IgD-negative memory B cell (primary cell): ENCODE results near the gene NFATC3. TPM values are rescaled to one million over a fixed set of nuclear protein-coding genes. Genes with fewer than 3 reads are reported as not detected.

ENCODE experiments used
- H3K27ac Mint-ChIP-seq, 3 donors: one replicate each; pipeline ENCODE4 v1.8.0; 2020 to 2022; ENCODE audit warnings: mild to moderate bottlenecking in 3 of 3, mixed read lengths in 3 of 3, moderate library complexity in 1 of 3
- H3K27me3 Mint-ChIP-seq: one replicate; pipeline ENCODE4 v1.8.0; 2021; ENCODE audit warnings: mixed read lengths
- H3K36me3 Mint-ChIP-seq: one replicate; pipeline ENCODE4 v1.8.0; 2020; ENCODE audit warnings: mild to moderate bottlenecking, mixed read lengths
- H3K4me1 Mint-ChIP-seq, 3 donors: one replicate each; pipeline ENCODE4 v1.8.0; 2020 to 2022; ENCODE audit warnings: mixed read lengths in 3 of 3, mild to moderate bottlenecking in 1 of 3
- H3K4me3 Mint-ChIP-seq, 4 donors: one replicate each; pipeline ENCODE4 v1.8.0; 2020 to 2022; ENCODE audit warnings: mild to moderate bottlenecking in 4 of 4, mixed read lengths in 4 of 4, moderate library complexity in 3 of 4
- H3K9me3 Mint-ChIP-seq, 3 donors: one replicate each; pipeline ENCODE4 v1.8.0; 2020 to 2021; ENCODE audit warnings: mixed read lengths in 3 of 3, mild to moderate bottlenecking in 1 of 3
- polyA plus RNA-seq: library from polyadenylated mRNA; unstranded; fragments of 300-500 nt; fragmentation: Illumina TruSeq; gene quantifications from one replicate; pipeline ENCODE4 v1.2.3, GENCODE V29; 2021

NFATC3 gene
- polyA plus RNA-seq, result 47.2 TPM

DNA sequence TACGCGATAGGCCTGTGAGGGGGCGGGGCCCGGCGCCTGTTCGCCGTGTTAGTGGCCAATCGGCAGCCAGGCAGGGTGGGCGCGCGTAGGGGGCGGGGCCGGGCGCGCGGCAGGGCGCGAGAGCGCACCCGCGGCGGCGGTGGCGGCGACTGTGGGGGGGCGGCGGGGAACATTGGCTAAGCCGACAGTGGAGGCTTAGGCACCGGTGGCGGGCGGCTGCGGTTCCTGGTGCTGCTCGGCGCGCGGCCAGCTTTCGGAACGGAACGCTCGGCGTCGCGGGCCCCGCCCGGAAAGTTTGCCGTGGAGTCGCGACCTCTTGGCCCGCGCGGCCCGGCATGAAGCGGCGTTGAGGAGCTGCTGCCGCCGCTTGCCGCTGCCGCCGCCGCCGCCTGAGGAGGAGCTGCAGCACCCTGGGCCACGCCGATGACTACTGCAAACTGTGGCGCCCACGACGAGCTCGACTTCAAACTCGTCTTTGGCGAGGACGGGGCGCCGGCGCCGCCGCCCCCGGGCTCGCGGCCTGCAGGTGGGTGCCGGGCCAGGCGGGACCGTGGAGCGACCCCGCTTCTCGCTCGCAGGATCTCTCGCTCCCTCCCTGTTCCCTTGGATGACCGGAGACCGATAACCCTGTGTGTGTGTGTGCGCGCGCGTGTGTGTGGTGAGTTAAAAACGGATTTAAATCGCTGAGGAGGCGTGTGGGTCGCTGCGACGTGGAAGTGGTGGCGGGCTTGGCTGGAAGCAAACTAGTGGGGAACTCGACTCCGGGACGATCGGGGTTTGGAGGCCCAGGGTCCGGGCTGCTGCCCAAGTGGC lies at the start of gene NFATC3:
Gene NFATC3, plus strand, starts transcription at position 112 of the 813 bp plus-strand sequence. Its CDS starts 312 bp downstream, at position 424.
- Mint-ChIP-seq H3K9me3 (no peaks in the 10 kb centered on the region), H3K4me3 (peak within 1 kb of the TSS; percentile 94 to 99 (median 98)), H3K27me3 (no peaks in the 10 kb centered on the region), H3K27ac (peak within 1 kb of the TSS; percentile 80 to 94 (median 93)), H3K4me1 (peaks cover 50 to 65% (median 64%) of the 10 kb centered on the region in 3 donors), H3K36me3 (peaks cover 3% of the 10 kb centered on the region)

DNA sequence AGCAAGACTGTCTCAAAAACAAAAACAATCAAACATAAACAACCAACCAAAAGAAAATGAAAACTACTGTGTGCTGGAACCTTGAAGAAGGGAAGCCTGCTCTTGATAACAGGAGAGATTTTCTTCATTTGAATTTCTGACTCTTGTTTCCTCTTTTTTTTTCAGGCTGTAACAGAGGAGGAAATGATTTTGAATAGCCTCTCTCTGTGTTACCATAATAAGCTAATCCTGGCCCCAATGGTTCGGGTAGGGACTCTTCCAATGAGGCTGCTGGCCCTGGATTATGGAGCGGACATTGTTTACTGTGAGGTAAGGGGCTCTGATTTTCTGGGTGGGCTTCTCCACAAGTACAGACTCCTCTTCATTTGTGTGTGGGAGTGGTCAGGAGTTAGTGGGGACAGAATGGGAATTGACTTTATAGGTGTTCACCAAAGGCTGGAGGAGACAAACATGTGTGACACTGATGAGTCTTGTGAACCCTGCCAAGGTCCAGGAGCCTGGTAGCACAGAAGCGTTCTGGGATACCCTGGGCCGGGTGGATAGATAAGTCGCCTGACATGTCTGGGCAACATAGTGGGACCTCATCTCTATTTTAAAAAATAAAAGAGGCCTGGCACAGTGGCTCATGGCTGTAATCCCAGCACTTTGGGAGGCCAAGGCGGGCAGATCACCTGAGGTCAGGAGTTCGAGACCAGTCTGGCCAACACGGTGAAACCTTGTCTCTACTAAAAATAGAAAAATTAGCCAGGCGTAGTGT lies 47.2 kb upstream of the NFATC3 start:
- Mint-ChIP-seq H3K27ac (peak overlapping the region; percentile 93 to 97 (median 95)), H3K36me3 (peaks cover 2% of the 10 kb centered on the region), H3K9me3 (no peaks in the 10 kb centered on the region), H3K4me1 (peaks cover 29 to 35% (median 31%) of the 10 kb centered on the region in 3 donors), H3K4me3 (peak overlapping the region; percentile 94 to 99 (median 98)), H3K27me3 (no peaks in the 10 kb centered on the region)

DNA sequence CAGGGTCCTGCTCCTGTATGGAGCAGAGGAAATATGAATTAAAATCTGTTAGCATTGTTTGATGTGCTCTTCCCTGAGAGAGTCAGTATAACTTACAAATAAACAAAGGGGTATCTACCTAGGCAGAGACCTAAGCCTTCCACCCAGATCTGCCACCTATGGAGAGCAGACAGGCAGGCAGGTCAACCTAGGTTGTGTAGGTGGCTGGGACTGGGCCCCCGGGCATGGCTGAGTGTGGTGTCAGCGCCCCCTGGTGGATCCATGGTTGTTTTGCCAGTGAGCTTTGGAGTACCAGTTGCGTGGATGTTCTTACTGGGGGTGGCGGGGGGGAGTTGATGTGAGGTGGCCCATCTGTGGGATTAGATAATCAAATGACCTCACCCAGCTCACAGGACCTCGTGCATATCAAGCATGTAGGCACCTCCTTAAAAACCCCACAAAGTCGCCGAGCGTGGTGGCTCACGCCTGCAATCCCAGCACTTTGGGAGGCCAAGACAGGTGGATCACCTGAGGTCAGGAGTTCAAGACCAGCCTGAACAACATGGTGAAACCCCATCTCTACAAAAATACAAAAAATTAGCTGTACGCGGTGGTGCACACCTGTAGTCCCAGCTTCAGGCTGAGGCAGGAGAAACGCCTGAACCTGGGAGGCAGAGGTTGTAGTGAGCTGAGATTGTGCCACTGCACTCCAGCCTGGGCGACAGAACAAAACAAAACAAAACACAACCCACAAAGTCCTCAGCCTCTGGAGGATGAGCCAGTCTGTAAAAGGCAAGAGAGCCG lies 44.5 kb upstream of the NFATC3 start:
- Mint-ChIP-seq H3K4me3 (peak overlapping the region; percentile 77 to 99 (median 88)), H3K9me3 (no peaks in the 10 kb centered on the region), H3K27ac (peak overlapping the region; percentile 23 to 41 (median 37)), H3K36me3 (peaks cover 2% of the 10 kb centered on the region), H3K4me1 (peaks cover 33 to 45% (median 38%) of the 10 kb centered on the region in 3 donors), H3K27me3 (no peaks in the 10 kb centered on the region)

DNA sequence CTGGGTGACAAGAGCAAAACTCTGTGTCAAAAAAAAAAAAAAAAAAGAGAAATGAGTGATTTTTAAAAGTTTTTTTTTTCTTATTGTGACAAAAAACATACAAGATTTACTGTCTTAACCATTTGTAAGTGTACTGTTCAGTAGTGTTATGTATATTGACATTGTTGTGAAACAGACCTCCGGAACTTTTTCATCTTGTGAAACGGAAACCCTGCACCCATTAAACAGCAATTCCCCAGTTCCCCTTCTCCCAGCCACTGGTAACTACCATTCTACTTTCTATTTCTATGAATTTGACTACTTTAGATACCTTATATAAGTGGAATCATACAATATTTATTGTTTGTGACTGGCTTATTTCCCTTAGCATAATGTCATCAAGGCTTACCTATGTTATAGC lies 43.4 kb upstream of the NFATC3 start:
- Mint-ChIP-seq H3K4me1 (peaks cover 35 to 47% (median 36%) of the 10 kb centered on the region in 3 donors), H3K4me3 (peak overlapping the region in 3 of 4 donors; percentile 71 to 79 (median 77)), H3K27me3 (no peaks in the 10 kb centered on the region), H3K36me3 (peaks cover 2% of the 10 kb centered on the region), H3K27ac (peak overlapping the region; percentile 19 to 81 (median 52)), H3K9me3 (no peaks in the 10 kb centered on the region)

DNA sequence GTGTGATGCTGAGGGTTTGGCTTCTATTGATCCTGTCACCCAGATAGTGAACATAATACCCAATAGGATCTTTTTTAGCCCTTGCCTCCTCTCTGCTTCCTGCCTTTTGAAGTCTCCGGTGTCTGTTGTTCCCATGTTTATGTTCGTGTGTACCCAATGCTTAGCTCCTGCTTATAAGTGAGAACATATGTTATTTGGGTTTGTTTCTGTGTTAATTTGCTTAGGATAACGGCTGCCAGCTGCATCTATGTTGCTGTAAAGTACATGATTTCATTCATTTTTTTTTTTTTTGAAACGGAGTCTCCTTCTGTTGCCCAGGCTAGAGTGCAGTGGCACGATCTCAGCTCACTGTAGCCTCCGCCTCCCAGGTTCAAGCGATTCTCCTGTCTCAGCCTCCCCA lies 39.1 kb upstream of the NFATC3 start:
- H3K36me3 Mint-ChIP-seq, result no peaks in the 10 kb centered on the region
- no peak overlapping the region for H3K4me3 Mint-ChIP-seq
- no peaks in the 10 kb centered on the region for H3K9me3 Mint-ChIP-seq
- H3K27ac Mint-ChIP-seq, result no peak overlapping the region
- H3K4me1 Mint-ChIP-seq, result peaks cover 24 to 44% (median 34%) of the 10 kb centered on the region in 3 donors
- no peaks in the 10 kb centered on the region for H3K27me3 Mint-ChIP-seq

DNA sequence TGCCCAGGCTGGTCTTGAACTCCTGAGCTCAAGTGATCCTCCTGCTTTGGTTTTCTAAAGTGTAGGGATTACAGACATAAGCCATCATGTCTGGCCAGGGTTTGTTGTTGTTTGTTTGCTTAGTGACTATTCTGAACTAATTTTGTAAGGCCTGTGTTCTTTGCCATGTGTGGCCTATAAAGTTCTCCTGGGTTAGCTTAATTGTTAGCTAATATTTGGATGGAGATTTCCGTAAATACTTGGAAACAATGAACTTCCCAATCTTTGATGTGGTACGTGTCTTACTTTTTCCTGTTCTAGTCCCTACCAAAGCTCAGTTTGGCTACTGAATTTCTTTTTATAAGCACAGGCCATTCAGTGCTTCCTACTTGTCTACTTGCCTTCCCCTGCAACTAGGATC lies 37.2 kb upstream of the NFATC3 start:
- peak overlapping the region in 1 of 3 donors; percentile 0 for H3K27ac Mint-ChIP-seq
- H3K4me3 Mint-ChIP-seq, result no peak overlapping the region
- peaks cover 20 to 37% (median 33%) of the 10 kb centered on the region in 3 donors for H3K4me1 Mint-ChIP-seq
- H3K36me3 Mint-ChIP-seq, result peaks cover 3% of the 10 kb centered on the region
- H3K27me3 Mint-ChIP-seq, result no peaks in the 10 kb centered on the region
- H3K9me3 Mint-ChIP-seq, result no peaks in the 10 kb centered on the region

DNA sequence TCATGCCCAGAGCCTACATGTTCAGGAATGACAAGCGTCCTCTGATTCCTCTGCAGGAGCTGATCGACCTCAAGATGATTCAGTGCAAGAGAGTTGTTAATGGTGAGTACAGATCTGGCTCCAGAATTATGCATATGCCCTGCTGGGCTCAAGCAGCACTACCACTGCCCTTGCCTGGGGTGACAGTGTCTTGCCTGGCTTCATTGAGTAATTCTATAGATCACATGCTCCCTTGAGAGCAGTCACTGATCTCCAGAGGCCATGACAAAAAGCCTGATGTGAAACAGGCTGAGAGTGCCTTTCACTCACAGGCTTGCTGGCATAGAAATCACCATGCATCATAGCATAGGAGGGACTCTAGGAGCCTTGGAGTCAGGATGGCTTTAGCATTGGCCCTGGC lies 35.7 kb upstream of the NFATC3 start:
- H3K27me3 Mint-ChIP-seq, result no peaks in the 10 kb centered on the region
- peaks cover 3% of the 10 kb centered on the region for H3K36me3 Mint-ChIP-seq
- no peak overlapping the region for H3K27ac Mint-ChIP-seq
- H3K4me3 Mint-ChIP-seq, result no peak overlapping the region
- H3K9me3 Mint-ChIP-seq, result no peaks in the 10 kb centered on the region
- peaks cover 13 to 33% (median 29%) of the 10 kb centered on the region in 3 donors for H3K4me1 Mint-ChIP-seq

DNA sequence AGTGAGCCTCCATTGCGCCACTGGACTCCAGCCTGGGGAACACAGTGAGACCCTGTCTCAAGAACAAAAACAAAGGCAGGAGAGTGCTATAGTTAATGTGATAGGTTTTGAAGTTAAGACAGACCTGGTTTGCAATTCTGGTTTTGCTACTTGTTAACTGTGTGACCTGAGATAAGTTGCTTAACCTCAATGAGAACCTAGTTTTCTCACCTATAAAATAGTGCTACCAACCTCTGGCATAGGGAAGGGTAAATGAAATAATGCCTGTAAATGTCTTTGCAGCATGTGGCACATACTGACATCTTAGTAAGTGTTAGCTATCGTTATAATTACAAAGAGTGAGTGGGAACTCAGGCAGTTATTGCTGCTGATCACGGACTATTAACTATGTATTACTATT lies 29.8 kb upstream of the NFATC3 start:
- peaks cover 5 to 12% (median 8%) of the 10 kb centered on the region in 3 donors for H3K4me1 Mint-ChIP-seq
- no peaks in the 10 kb centered on the region for H3K9me3 Mint-ChIP-seq
- H3K27me3 Mint-ChIP-seq, result no peaks in the 10 kb centered on the region
- H3K4me3 Mint-ChIP-seq, result no peak overlapping the region
- no peak overlapping the region for H3K27ac Mint-ChIP-seq
- H3K36me3 Mint-ChIP-seq, result peaks cover 9% of the 10 kb centered on the region

DNA sequence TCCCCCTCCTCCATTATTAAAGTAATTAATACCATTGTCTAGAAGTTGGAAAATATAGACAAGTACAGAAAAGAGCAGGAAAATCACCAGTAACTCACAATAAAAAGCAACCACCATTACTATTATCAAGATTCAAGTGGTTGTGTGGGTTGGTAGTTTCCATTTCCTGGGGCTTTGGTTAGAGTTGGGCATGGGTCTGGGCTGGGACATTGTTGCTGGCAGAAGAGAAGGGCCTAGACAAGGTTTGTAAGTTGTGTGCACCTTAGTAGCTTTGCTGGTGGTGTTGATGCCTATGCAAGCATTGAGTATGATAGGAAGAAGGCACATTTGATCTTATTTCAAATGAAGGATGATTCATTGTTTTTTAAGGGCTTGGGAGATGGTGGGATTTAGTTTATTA lies 25.4 kb upstream of the NFATC3 start:
- Mint-ChIP-seq H3K27ac (peak overlapping the region in 1 of 3 donors; percentile 33), H3K9me3 (no peaks in the 10 kb centered on the region), H3K36me3 (peaks cover 10% of the 10 kb centered on the region), H3K4me3 (peak overlapping the region in 1 of 4 donors; percentile 34), H3K27me3 (no peaks in the 10 kb centered on the region), H3K4me1 (peaks cover 2 to 9% (median 4%) of the 10 kb centered on the region in 3 donors)

DNA sequence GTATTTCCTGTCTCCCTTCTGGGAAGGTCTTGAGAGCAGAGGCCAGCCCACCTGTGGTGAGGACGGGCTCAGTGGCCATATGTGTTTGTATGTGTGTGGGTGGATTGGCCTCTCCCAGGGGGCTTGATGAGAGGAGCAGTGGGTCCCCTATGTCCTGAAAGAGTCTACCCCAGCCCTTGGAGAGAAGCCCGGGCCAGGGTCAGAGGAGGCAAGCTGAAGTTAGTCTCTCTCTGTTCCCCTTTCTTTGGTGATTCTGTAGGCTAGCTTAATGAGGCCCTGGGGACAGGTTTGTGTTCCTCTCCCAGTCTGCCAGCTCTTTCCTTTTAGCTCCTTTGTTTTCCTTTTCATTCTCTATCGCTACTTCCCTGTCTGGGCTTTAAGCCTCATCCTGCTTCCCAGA lies 23.8 kb upstream of the NFATC3 start:
- peaks cover 11% of the 10 kb centered on the region for H3K36me3 Mint-ChIP-seq
- H3K27ac Mint-ChIP-seq, result no peak overlapping the region
- no peaks in the 10 kb centered on the region for H3K9me3 Mint-ChIP-seq
- H3K4me3 Mint-ChIP-seq, result no peak overlapping the region
- H3K4me1 Mint-ChIP-seq, result peaks cover 3 to 12% (median 6%) of the 10 kb centered on the region in 3 donors
- H3K27me3 Mint-ChIP-seq, result no peaks in the 10 kb centered on the region

DNA sequence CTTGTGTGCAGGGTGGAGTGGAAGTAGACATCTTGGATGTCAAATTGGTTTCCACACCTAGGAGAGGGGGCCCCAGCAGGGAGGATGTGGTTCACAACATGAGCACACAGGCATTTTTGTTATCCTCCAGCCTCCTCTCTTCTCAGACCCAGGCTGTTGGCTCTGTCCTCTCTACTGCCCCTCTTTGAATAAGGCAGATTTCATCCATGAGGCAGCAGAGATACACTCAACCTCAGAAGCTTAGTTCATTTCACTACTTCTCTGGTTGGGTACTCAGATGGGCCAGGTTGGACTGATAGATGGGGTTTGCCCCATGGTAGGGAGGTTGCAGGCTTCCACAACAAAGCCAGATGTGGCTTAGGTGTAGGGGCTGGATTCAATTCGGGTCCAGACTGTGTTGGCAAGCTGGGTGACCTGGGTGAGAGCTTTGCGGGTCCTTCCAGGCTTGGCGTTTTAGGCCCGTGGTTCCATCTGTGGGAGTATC lies 22.2 kb upstream of the NFATC3 start:
- Mint-ChIP-seq H3K27ac (no peak overlapping the region), H3K36me3 (peaks cover 13% of the 10 kb centered on the region), H3K27me3 (no peaks in the 10 kb centered on the region), H3K9me3 (no peaks in the 10 kb centered on the region), H3K4me1 (peaks cover 3 to 13% (median 6%) of the 10 kb centered on the region in 3 donors), H3K4me3 (no peak overlapping the region)

DNA sequence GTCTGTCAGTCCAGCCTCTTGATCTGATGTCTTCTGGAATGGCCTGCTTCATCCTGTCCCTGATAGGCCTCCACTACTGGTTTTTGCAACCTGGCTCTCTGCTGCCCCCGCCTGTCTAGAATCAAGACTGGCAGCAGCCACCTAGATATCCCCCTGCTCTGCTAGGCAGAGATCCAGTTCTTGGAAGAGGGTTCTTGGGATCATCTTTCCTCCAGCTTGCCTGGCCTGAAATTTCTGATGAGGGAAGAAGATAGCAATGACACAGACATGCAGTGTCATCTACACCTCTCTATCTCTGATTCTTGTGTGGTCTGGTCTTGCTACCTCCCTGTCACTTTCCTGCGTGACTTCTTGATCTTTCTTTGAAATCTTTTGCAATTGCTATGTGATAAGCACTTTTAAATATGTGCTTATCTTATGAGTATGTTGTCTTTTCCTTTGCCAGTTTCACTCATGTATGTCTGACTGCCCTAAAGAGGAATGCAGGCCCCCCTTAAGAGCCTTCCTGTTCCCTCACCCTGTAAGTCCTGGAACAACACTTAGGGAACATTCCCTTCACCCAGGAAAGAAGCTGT lies 20.3 kb upstream of the NFATC3 start:
- Mint-ChIP-seq H3K4me3 (peak overlapping the region in 1 of 4 donors; percentile 30), H3K27me3 (no peaks in the 10 kb centered on the region), H3K4me1 (peaks cover 6 to 17% (median 7%) of the 10 kb centered on the region in 3 donors), H3K36me3 (peaks cover 13% of the 10 kb centered on the region), H3K27ac (peak overlapping the region in 1 of 3 donors; percentile 39), H3K9me3 (no peaks in the 10 kb centered on the region)

DNA sequence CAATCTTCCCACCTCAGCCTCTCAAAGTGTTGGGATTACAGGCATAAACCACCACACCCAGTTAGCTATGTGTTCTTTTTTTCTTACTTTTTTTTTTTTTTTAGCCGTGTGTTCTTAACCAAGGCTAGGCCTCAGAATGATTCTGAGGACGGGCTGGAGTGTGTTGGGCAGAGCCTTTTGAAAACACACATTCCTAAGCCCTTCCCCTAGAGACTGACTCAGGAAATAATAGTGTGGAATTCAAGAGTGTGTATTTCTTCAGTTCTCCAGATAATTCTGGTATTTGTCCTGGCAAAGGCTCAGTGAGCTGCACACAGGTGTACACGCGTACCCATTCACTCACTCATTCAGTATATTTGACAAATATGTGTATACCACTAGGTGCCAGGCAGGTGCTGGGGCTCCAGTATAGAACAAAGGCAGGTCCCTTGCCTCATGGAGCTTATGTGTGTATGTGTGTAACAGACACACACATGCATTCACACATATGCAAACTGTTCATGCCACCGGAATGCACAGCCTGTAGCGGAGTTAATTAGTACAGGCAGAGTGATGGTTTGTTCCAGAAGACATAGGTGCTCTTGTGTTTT lies 19.4 kb upstream of the NFATC3 start:
- Mint-ChIP-seq H3K9me3 (no peaks in the 10 kb centered on the region), H3K27me3 (no peaks in the 10 kb centered on the region), H3K36me3 (peaks cover 11% of the 10 kb centered on the region), H3K4me1 (peaks cover 15 to 27% (median 16%) of the 10 kb centered on the region in 3 donors), H3K27ac (no peak overlapping the region), H3K4me3 (no peak overlapping the region)

DNA sequence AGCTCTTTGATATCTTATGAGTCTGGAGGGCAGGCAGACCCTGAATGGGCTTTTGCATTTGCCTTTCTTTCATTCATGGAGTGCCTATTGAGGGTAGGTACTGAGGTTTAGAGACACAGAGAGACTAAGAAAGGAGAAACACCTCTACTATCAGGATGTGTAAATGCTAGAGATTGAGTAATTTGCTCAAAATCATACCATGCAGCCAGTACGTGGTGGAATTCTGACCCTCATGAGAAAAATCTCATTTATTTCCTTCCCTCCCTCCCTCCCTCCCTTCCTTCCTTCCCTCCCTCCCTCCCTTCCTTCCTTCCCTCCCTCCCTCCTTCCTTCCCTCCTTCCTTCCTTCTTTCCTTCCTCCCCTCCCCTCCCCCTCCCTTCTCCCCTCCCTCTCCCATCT lies 18.4 kb upstream of the NFATC3 start:
- Mint-ChIP-seq H3K9me3 (no peaks in the 10 kb centered on the region), H3K36me3 (peaks cover 10% of the 10 kb centered on the region), H3K27me3 (no peaks in the 10 kb centered on the region), H3K4me3 (no peak overlapping the region), H3K4me1 (peaks cover 21 to 30% (median 23%) of the 10 kb centered on the region in 3 donors), H3K27ac (no peak overlapping the region)
